CD4-positive, alpha-beta T cell (primary cell): ENCODE measurements around the gene RAD50. TPM values are rescaled to one million over a fixed set of nuclear protein-coding genes. Genes with fewer than 3 reads are reported as not detected.

Experiments used
- ATAC-seq: fragments of 200-7000 bp; cut with Tn5 transposase; one replicate; pipeline ENCODE4 v1.10.0; 2022; ENCODE audit warnings: mild to moderate bottlenecking; ENCODE audit not compliant: poor library complexity
- CTCF ChIA-PET: fragments of 350-600 bp; sonication (Branson Sonifier 250); formaldehyde crosslinking; loops from one replicate; lab custom pipeline; 2021; ENCODE audit warnings: antibody characterized with exemption, inconsistent platforms; lab: Charles Lee
- POLR2A ChIA-PET: fragments of 350-600 bp; sonication (Branson Sonifier 250); formaldehyde crosslinking; loops from one replicate; lab custom pipeline; 2021; ENCODE audit warnings: antibody characterized with exemption, inconsistent platforms; lab: Charles Lee
- DNase-seq, 14 experiments: peaks; one replicate each; pipeline ENCODE4 v3.0.0-alpha.2; 2013 to 2020; ENCODE audit warnings: mixed read lengths in 2 of 14
- H3K27ac ChIP-seq, 2 donors: one replicate each; pipeline versions ENCODE4 v1.5.1 to v1.7.0; 2013; ENCODE audit warnings: low read length in 2 of 2, low read depth in 1 of 2, mild to moderate bottlenecking in 1 of 2
- H3K27me3 ChIP-seq, 2 experiments: 1 replicate in 1 of 2; 2 replicates in 1 of 2; pipeline versions ENCODE4 v1.6.1 to v1.7.0; 2013; ENCODE audit warnings: low read length in 2 of 2, control low read depth in 1 of 2, mild to moderate bottlenecking in 1 of 2, moderate library complexity in 1 of 2; ENCODE audit not compliant: insufficient read depth in 2 of 2, control insufficient read depth in 1 of 2
- H3K36me3 ChIP-seq: one replicate; pipeline ENCODE4 v1.6.1; 2013; ENCODE audit warnings: low read length, control low read depth; ENCODE audit not compliant: insufficient read depth
- H3K4me1 ChIP-seq: one replicate; pipeline ENCODE4 v1.6.1; 2013; ENCODE audit warnings: low read length, control low read depth; ENCODE audit not compliant: insufficient read depth
- H3K4me3 ChIP-seq: one replicate; pipeline ENCODE4 v1.5.1; 2013; ENCODE audit warnings: mild to moderate bottlenecking, low read length, moderate library complexity
- H3K9me3 ChIP-seq, 2 experiments: 1 replicate in 1 of 2; 2 replicates in 1 of 2; pipeline versions ENCODE4 v1.6.1 to v1.7.0; 2013; ENCODE audit warnings: low read length in 2 of 2, mild to moderate bottlenecking in 2 of 2, control low read depth in 1 of 2, moderate library complexity in 1 of 2; ENCODE audit not compliant: control insufficient read depth in 1 of 2, insufficient read depth in 1 of 2
- H3K27ac Mint-ChIP-seq: one replicate; pipeline ENCODE4 v1.8.0; 2020; ENCODE audit warnings: mixed read lengths
- H3K27me3 Mint-ChIP-seq: one replicate; pipeline ENCODE4 v1.8.0; 2021; ENCODE audit warnings: mixed read lengths
- H3K36me3 Mint-ChIP-seq: one replicate; pipeline ENCODE4 v1.8.0; 2021; ENCODE audit warnings: low read depth, mixed read lengths
- H3K4me1 Mint-ChIP-seq: one replicate; pipeline ENCODE4 v1.8.0; 2021; ENCODE audit warnings: low read depth, mixed read lengths
- H3K4me3 Mint-ChIP-seq: one replicate; pipeline ENCODE4 v1.8.0; 2020; ENCODE audit warnings: mild to moderate bottlenecking, mixed read lengths
- H3K9me3 Mint-ChIP-seq: one replicate; pipeline ENCODE4 v1.8.0; 2020; ENCODE audit warnings: mixed read lengths
- CTCF ChIP-seq: fragments of 200-600 bp; IDR thresholded peaks from one replicate; pipeline ENCODE4 v1.8.0; 2022; ENCODE audit warnings: antibody characterized with exemption, mild to moderate bottlenecking
- intact Hi-C, 2 experiments: fragments of 100-400 bp; cut with DNase I in 1 of 2; cut with micrococcal nuclease in 1 of 2; formaldehyde crosslinking; loops; one replicate each; pipeline versions ENCODE4 v1.15.1 to v1.9.0; 2023 to 2025; cut with DNase I, micrococcal nuclease
- total RNA-seq, 174 experiments: library from RNA in 2 of 174; stranded (reverse) in 2 of 174; gene quantifications; one replicate each; pipeline ENCODE4 v1.2.3 and lab custom pipeline; 2021 to 2026

The RAD50 gene
- total RNA-seq, 2 experiments from 2014 or later, result 12.7 to 13.4 TPM

DNA sequence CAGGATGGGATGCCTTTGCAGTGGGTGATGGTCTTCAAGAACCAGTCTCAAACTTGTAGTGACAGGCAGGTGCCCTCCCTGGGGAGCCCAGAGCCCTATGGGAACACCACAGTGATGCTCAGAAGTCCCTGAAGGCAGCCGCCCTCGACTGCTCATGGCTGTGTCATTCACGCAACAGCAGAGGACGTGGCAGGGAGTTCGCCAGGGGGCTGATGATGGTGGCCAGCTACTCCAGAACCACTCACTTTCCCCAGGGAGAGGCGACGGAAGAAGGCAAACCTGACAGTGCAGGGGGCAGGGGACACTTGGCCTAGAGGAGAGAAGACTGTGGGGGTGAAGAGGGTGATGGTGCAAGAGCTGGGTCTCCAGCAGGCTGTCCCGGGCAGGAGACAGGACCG lies 105.2 kb downstream of the RAD50 start:
- H3K4me1 ChIP-seq, result peaks cover 25% of the 10 kb centered on the region
- no peak overlapping the region for H3K4me3 ChIP-seq
- intact Hi-C loops, result no loop called here
- TF ChIP-seq CTCF, result no peak
- no peak for DNase-seq
- no peak overlapping the region for H3K27ac ChIP-seq
- no peak for ATAC-seq
- H3K4me1 Mint-ChIP-seq, result peaks cover 8% of the 10 kb centered on the region
- peaks cover 23% of the 10 kb centered on the region for H3K27me3 Mint-ChIP-seq
- peaks cover 11 to 17% of the 10 kb centered on the region in 2 experiments for H3K27me3 ChIP-seq
- H3K4me3 Mint-ChIP-seq, result no peak overlapping the region
- H3K27ac Mint-ChIP-seq, result no peak overlapping the region
- H3K36me3 ChIP-seq, result no peaks in the 10 kb centered on the region
- H3K9me3 Mint-ChIP-seq, result no peaks in the 10 kb centered on the region
- CTCF ChIA-PET, result no interaction called here
- no peaks in the 10 kb centered on the region for H3K9me3 ChIP-seq
- H3K36me3 Mint-ChIP-seq, result no peaks in the 10 kb centered on the region
- POLR2A ChIA-PET, result no interaction called here

- H3K36me3 Mint-ChIP-seq, result no peaks in the 10 kb centered on the region
- H3K27me3 Mint-ChIP-seq, result peaks cover 11% of the 10 kb centered on the region
- Histone ChIP-seq H3K36me3 (no peaks in the 10 kb centered on the region), H3K27me3 (peaks cover 3 to 6% of the 10 kb centered on the region in 2 experiments), H3K9me3 (no peaks in the 10 kb centered on the region), H3K27ac (peak overlapping the region in 1 of 2 donors; percentile 57), H3K4me1 (peaks cover 22% of the 10 kb centered on the region), H3K4me3 (no peak overlapping the region)
- H3K4me1 Mint-ChIP-seq, result peaks cover under 1% of the 10 kb centered on the region
- H3K27ac Mint-ChIP-seq, result no peak overlapping the region
- POLR2A ChIA-PET, result no interaction called here
- no peaks in the 10 kb centered on the region for H3K9me3 Mint-ChIP-seq
- CTCF ChIA-PET, result no interaction called here
- no peak overlapping the region for H3K4me3 Mint-ChIP-seq
- no peak for TF ChIP-seq CTCF
- DNase-seq (peak in 4 of 14 experiments; percentile 15 to 69 (median 52)), ATAC-seq (peak; percentile 52)
- intact Hi-C loops, result no loop called here
Observed at GRCh38 chr5:132662925-132663770, 106.4 kb downstream of the RAD50 start.

DNA sequence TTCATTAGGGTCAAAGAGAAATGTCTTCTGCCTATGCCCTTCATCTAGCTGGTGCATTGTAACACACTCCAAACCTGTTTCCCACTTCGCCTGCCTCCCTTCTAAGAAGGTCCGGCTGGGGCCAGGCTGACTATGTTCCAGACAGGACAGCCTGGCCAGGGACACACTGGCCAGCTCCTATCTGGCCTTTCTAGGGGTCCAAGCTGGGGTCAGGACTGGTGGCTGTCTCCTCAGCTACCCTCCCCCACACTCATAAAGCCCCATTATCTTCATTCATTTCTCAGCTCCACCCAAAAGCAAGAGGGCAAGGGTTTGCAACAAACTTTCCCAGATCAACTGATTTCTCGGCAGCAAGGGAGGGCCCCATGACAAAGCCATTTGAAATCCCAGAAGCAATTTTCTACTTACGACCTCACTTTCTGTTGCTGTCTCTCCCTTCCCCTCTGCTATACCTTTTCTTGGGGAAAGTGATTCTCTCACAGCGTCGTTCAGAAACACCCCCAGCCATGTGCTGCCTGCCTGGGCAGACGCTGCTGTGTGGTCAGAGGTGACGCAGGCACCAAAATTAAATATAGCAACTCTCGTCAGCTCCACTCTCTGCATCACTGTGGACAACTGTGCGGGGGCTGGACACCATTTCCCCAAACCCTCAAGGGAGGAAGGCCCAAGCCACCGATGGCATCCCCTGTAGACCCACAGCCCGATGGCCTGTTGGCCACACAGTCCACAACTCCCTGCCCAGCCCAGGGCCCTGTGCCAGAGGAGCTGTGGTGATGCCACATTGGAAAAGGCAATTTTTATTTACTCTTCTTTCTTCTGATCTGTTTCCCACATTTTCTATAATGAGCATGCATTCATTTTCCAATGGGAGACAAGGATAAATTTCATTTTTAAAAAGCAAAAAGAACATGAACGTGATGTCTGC lies 107.3 kb downstream of the RAD50 start:
- peak overlapping the region in 1 of 2 donors; percentile 57 for H3K27ac ChIP-seq
- POLR2A ChIA-PET, result no interaction called here
- Mint-ChIP-seq H3K27me3 (peaks cover 3% of the 10 kb centered on the region), H3K27ac (no peak overlapping the region), H3K4me3 (no peak overlapping the region), H3K36me3 (no peaks in the 10 kb centered on the region), H3K4me1 (no peaks in the 10 kb centered on the region), H3K9me3 (no peaks in the 10 kb centered on the region)
- no peaks in the 10 kb centered on the region for H3K36me3 ChIP-seq
- H3K27me3 ChIP-seq, result no peaks in the 10 kb centered on the region
- DNase-seq, result peak in 1 of 14 experiments; percentile 62
- CTCF ChIA-PET, result no interaction called here
- no peak overlapping the region for H3K4me3 ChIP-seq
- H3K9me3 ChIP-seq, result no peaks in the 10 kb centered on the region
- H3K4me1 ChIP-seq, result peaks cover 22% of the 10 kb centered on the region
- intact Hi-C loops, result no loop called here
- TF ChIP-seq CTCF, result no peak
- no peak for ATAC-seq
